Osteocyte (in vitro differentiated cells): Measurements from ENCODE around the gene CMBL. TPM values are rescaled to one million over a fixed set of nuclear protein-coding genes. Genes with fewer than 3 reads are reported as not detected.

Experiments
- DNase-seq: peaks from one replicate; pipeline ENCODE4 v3.0.0; 2021; ENCODE audit warnings: mixed read lengths; ENCODE audit not compliant: unreplicated experiment; ENCODE audit errors: extremely low spot score
- H3K27ac Mint-ChIP-seq: one replicate; pipeline ENCODE4 v1.8.0; 2021; ENCODE audit warnings: mild to moderate bottlenecking, mixed read lengths; ENCODE audit not compliant: unreplicated experiment
- H3K27me3 Mint-ChIP-seq: one replicate; pipeline ENCODE4 v1.8.0; 2021; ENCODE audit warnings: mixed read lengths; ENCODE audit not compliant: unreplicated experiment
- H3K36me3 Mint-ChIP-seq: one replicate; pipeline ENCODE4 v1.8.0; 2021; ENCODE audit warnings: mixed read lengths; ENCODE audit not compliant: unreplicated experiment
- H3K4me1 Mint-ChIP-seq: one replicate; pipeline ENCODE4 v1.8.0; 2021; ENCODE audit warnings: mixed read lengths; ENCODE audit not compliant: unreplicated experiment
- H3K4me3 Mint-ChIP-seq: one replicate; pipeline ENCODE4 v1.8.0; 2021; ENCODE audit warnings: mild to moderate bottlenecking, moderate library complexity, mixed read lengths; ENCODE audit not compliant: unreplicated experiment
- H3K9me3 Mint-ChIP-seq: one replicate; pipeline ENCODE4 v1.8.0; 2021; ENCODE audit warnings: mixed read lengths; ENCODE audit not compliant: unreplicated experiment
- total RNA-seq: library from RNA; stranded (reverse); gene quantifications from 2 replicates; pipeline ENCODE4 v1.2.1, GENCODE V29; 2021
- TF ChIP-seq, protein P1 (sequence below): fragments of 200-600 bp; sonication (generic); IDR thresholded peaks from 2 replicates; pipeline ENCODE4 v1.5.0; 2021; ENCODE audit warnings: antibody characterized with exemption, mild to moderate bottlenecking, moderate library complexity

CMBL gene
- total RNA-seq, 1 donor from 2014 or later: 23.3 TPM

DNA sequence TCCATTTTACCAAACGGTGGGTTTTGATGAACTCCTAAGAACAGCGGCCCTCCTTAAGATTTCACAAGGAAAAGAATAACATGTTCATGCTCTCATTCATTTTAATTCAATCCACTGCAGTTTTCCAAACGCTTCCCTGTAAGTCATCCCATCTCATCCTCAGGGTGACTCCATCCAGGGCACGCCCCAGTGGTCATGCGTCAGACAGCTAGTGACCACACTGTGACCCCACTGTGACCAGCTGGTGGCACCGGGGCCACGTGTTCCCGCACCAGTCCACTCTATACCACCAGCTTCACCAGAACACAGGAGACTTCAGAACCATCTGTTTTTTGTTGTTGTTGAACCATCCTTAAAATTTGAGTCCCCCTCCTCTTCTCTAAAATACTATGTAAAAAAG, 72.4 kb downstream of the CMBL start:
- TF ChIP-seq, protein P1, sequence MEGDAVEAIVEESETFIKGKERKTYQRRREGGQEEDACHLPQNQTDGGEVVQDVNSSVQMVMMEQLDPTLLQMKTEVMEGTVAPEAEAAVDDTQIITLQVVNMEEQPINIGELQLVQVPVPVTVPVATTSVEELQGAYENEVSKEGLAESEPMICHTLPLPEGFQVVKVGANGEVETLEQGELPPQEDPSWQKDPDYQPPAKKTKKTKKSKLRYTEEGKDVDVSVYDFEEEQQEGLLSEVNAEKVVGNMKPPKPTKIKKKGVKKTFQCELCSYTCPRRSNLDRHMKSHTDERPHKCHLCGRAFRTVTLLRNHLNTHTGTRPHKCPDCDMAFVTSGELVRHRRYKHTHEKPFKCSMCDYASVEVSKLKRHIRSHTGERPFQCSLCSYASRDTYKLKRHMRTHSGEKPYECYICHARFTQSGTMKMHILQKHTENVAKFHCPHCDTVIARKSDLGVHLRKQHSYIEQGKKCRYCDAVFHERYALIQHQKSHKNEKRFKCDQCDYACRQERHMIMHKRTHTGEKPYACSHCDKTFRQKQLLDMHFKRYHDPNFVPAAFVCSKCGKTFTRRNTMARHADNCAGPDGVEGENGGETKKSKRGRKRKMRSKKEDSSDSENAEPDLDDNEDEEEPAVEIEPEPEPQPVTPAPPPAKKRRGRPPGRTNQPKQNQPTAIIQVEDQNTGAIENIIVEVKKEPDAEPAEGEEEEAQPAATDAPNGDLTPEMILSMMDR: no peak
- peaks cover 19% of the 10 kb centered on the region for H3K4me1 Mint-ChIP-seq
- no peak overlapping the region for H3K27ac Mint-ChIP-seq
- no peaks in the 10 kb centered on the region for H3K9me3 Mint-ChIP-seq
- peak; percentile 21 for DNase-seq
- no peak overlapping the region for H3K4me3 Mint-ChIP-seq
- H3K27me3 Mint-ChIP-seq: no peaks in the 10 kb centered on the region
- peaks cover 20% of the 10 kb centered on the region for H3K36me3 Mint-ChIP-seq

- H3K27me3 Mint-ChIP-seq: no peaks in the 10 kb centered on the region
These were observed 74.2 kb downstream of the CMBL start for GRCh38 chr5:10233505-10233904.

GRCh38 chr5:10233011-10233410, 74.7 kb downstream of the CMBL start:
- Mint-ChIP-seq H3K27me3 (no peaks in the 10 kb centered on the region), H3K9me3 (no peaks in the 10 kb centered on the region), H3K36me3 (peaks cover 16% of the 10 kb centered on the region), H3K27ac (peak overlapping the region; percentile 81), H3K4me1 (peaks cover 23% of the 10 kb centered on the region), H3K4me3 (no peak overlapping the region)
- DNase-seq: peak; percentile 64
- TF ChIP-seq, protein P1: no peak

More at GRCh38 chr5:10233505-10233904, 74.2 kb downstream of the CMBL start:
- no peak overlapping the region for H3K4me3 Mint-ChIP-seq
- peaks cover 18% of the 10 kb centered on the region for H3K36me3 Mint-ChIP-seq
- H3K27ac Mint-ChIP-seq: peak overlapping the region; percentile 81
- H3K9me3 Mint-ChIP-seq: no peaks in the 10 kb centered on the region
- peaks cover 23% of the 10 kb centered on the region for H3K4me1 Mint-ChIP-seq
- TF ChIP-seq, protein P1: peak; percentile 51
- peak; percentile 89 for DNase-seq

DNA sequence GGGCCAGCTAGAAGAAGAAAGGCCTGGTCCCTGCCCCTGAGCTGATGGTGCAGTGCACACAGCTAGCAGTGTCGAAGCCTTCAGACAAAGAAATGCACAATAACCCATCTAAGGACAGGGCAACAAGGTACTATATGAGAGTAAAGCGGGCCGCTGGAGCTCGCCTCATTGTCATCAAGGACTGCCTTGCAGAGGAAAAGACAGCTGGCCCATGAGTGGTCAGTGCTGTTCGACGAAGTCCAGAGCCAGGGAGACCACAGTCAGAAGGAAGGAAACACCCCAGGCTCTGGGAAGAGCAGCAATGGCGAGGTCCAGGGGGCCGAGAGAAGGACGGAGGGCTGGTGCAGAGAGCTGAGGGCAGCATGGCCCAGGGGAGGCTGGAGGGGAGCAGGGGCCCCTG, 75.3 kb downstream of the CMBL start:
- H3K4me3 Mint-ChIP-seq: no peak overlapping the region
- peak overlapping the region; percentile 81 for H3K27ac Mint-ChIP-seq
- H3K4me1 Mint-ChIP-seq: peaks cover 23% of the 10 kb centered on the region
- H3K27me3 Mint-ChIP-seq: no peaks in the 10 kb centered on the region
- H3K36me3 Mint-ChIP-seq: peaks cover 15% of the 10 kb centered on the region
- TF ChIP-seq, protein P1: no peak
- peak; percentile 75 for DNase-seq
- H3K9me3 Mint-ChIP-seq: no peaks in the 10 kb centered on the region

DNA sequence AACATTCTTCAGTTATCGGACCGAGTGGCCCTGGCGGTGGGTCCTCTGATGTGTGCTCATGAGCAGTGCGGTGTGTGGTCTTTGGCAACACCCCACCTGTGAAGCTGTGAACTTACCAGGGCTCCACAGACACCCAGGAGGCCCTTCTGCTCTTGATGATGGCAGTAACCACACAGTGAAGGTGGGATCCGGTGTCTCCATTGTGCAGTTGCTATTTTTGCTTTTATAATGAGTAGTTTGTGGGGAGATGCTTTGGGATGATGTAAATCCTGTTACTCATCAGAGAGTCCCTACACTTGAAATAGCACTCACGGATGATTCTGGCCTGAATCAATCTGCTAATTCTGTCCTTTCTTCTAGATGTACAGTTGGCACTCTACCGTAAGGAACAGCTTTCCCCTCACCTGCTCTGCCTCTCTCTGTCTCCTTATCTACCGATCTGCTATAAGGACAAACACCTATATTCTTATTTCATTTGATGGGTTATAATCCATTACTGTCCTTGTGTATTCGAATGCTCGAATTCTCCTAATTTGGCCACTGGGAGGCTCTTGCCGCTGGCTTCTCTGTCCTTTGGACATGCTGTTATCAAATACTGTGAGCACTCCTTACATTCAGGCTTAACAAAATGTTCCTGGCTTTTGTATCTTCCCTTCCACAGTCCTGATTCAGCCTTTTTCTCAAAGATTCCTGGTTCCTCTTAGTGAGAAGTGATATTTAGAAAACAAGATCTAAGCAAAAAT, 78.2 kb downstream of the CMBL start:
- Mint-ChIP-seq H3K27me3 (no peaks in the 10 kb centered on the region), H3K36me3 (peaks cover 21% of the 10 kb centered on the region), H3K27ac (no peak overlapping the region), H3K9me3 (peaks cover 8% of the 10 kb centered on the region), H3K4me3 (no peak overlapping the region), H3K4me1 (peaks cover 20% of the 10 kb centered on the region)
- TF ChIP-seq, protein P1: peak; percentile 32
- DNase-seq: peak; percentile 54
